ENCODE measurements around the gene NECTIN4. TPM values are rescaled to one million over a fixed set of nuclear protein-coding genes. Genes with fewer than 3 reads are reported as not detected.

Gene NECTIN4
- total RNA-seq, 1 donor, result 1.4 TPM

GRCh38 chr1:161094481-161094880, 5.1 kb upstream of the NECTIN4 start:
- H3K27me3 ChIP-seq (ENCODE audit: insufficient read depth, low read length), result no peaks in the 10 kb centered on the region
- H3K9me3 ChIP-seq (ENCODE audit: low read depth, low read length), result no peaks in the 10 kb centered on the region
- H3K4me1 ChIP-seq (ENCODE audit: insufficient read depth, low read length), result peaks cover 34% of the 10 kb centered on the region
- H3K4me3 ChIP-seq (ENCODE audit: low read length), result no peak overlapping the region

DNA sequence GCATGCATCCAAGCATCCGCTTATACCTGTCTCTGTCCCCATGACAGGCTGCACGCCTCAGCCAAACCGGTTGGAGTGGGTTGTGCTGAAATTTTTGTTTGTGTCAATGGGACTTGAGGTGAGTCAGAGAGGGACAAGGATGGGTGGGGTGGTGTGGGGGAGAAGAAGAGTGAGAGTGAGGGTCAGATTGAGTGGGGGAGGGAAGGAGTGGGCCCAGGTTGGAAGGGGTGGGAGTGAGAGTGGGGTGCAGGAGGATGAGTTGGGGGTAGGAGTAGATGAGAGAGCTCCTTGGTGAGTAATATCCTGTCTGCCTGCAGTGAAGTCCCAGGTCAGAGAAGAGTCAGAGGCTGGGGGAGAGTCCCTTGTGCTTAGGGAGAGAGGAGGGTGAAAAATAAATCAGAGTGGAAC, 3.3 kb upstream of the NECTIN4 start:
- Histone ChIP-seq H3K27me3 (ENCODE audit: insufficient read depth, low read length) (no peaks in the 10 kb centered on the region), H3K4me3 (ENCODE audit: low read length) (no peak overlapping the region), H3K9me3 (ENCODE audit: low read depth, low read length) (no peaks in the 10 kb centered on the region), H3K4me1 (ENCODE audit: insufficient read depth, low read length) (peaks cover 34% of the 10 kb centered on the region)

DNA sequence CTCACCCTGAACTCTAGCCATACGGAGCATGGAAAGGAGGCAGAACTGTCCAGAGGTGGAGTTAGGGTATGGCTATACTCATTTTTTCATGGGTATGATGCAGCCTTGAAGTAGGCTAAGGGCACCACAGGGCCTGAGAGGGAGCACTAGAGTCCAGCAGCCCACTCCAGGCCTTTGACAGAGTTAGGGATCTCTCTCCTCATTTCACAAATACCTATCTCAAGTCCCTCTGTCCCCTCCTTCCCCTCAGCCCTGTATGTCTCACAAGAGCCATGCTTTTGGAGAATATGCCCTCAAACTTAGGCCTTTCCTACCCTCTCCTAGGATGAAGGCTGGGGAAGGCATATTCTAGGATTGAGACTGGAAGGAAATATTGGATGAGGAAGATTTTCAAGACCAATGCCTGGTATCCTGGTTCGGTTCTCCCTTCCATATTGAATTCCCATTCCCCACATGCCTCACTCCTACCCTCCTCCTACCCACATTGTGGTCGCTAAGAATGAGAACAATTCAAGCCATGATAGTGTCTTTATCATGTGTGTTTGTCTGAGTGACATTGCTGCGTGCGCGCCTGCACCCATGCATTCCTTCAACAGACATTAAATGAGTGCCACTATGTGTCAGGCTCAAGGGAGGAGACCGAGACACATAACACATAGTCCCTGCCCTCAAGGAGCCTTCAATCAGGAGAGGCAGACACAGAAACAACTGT, 2.6 kb upstream of the NECTIN4 start:
- Histone ChIP-seq H3K4me3 (ENCODE audit: low read length) (no peak overlapping the region), H3K4me1 (ENCODE audit: insufficient read depth, low read length) (peaks cover 27% of the 10 kb centered on the region), H3K27me3 (ENCODE audit: insufficient read depth, low read length) (no peaks in the 10 kb centered on the region), H3K9me3 (ENCODE audit: low read depth, low read length) (no peaks in the 10 kb centered on the region)

DNA sequence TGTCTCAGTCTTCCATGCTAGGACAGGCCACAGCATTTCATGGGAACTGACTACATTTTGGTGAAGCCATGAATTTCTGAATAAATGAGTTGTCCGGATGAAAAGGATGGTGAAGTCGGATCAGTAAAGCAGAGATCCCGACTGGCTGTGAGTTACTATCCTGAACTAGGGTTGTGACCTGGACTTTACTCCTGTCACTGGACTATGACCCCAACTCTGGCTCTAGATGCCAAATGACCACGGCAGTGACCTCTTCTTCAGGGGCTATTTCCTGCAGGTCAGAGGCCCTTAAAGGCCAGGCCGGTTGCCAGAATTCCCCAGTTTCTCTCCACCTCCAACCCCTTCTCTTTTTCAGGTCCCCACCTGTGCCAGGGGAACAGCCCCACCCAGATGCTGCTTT, 1.7 kb upstream of the NECTIN4 start:
- Histone ChIP-seq H3K9me3 (ENCODE audit: low read depth, low read length) (no peaks in the 10 kb centered on the region), H3K4me1 (ENCODE audit: insufficient read depth, low read length) (peaks cover 18% of the 10 kb centered on the region), H3K27me3 (ENCODE audit: insufficient read depth, low read length) (no peaks in the 10 kb centered on the region), H3K4me3 (ENCODE audit: low read length) (no peak overlapping the region)

DNA sequence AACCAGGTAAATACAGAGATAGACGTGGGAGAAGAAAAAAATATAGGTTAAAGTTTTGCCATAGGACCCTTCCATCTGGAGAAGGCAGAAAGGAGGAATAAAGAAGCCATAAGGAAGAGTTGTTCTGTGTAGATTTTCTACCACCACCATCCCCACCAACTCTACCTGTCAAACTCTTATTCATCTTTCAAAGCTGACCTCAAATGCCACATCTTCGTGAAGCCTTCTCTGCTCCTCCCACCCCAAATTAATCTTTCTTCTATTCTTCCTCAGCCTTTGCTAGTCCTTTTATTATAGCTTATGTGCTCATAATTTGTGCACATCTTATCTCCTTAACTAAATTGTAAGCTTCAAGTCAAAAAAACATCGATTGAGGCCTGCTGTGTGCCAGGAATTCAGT, 1.3 kb upstream of the NECTIN4 start:
- H3K27me3 ChIP-seq (ENCODE audit: insufficient read depth, low read length), result no peaks in the 10 kb centered on the region
- peaks cover 14% of the 10 kb centered on the region for H3K4me1 ChIP-seq (ENCODE audit: insufficient read depth, low read length)
- no peak overlapping the region for H3K4me3 ChIP-seq (ENCODE audit: low read length)
- H3K9me3 ChIP-seq (ENCODE audit: low read depth, low read length), result no peaks in the 10 kb centered on the region

DNA sequence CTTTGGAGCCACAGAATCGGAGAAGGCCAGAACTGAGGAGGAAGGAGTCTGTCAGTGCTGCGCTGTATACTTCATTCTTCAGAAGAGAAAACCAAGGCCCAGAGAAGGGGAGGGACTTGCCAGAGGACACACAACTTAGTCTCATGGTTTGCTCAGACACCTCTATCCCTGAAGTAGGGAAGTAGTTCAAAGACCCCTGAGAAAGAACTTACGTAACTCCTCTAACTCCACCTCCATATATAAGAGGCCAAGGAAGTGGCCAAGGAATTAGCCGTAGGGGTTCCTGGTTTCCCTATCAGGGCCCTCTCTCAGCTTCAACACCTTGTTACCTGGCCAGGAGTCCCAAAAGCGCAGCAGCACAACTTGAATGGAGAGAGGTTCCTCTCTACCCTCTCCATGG, 580 bp upstream of the NECTIN4 start:
- H3K9me3 ChIP-seq (ENCODE audit: low read depth, low read length), result no peaks in the 10 kb centered on the region
- no peak overlapping the region for H3K4me3 ChIP-seq (ENCODE audit: low read length)
- no peaks in the 10 kb centered on the region for H3K27me3 ChIP-seq (ENCODE audit: insufficient read depth, low read length)
- H3K4me1 ChIP-seq (ENCODE audit: insufficient read depth, low read length), result peaks cover 13% of the 10 kb centered on the region

DNA sequence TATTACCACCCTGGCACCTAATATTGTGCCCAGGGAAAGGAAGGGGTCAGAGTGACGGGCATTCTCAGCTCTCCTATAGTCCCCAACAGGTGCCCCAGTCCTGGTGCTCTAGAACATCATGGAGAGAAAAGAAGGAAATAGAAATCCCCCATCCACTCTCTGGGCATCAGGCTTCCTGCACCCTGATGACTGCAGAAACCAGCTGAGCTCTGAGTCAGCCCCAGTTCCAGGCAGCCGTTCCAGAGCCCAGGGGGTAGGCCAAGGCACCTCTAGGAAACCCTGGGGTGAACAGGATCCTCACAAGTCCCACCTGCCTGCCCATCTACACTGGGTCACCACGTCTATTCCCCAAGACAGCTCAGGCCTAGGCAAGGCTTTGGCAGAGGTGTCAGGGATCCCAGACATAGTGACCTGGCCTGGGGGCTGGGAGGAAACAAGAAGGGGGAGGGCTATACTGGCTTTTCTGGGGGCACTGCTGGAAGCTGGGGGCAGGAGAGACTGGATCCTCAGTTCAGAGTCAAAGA, 709 bp downstream of the NECTIN4 start:
- Histone ChIP-seq H3K27me3 (ENCODE audit: insufficient read depth, low read length) (no peaks in the 10 kb centered on the region), H3K9me3 (ENCODE audit: low read depth, low read length) (no peaks in the 10 kb centered on the region), H3K4me1 (ENCODE audit: insufficient read depth, low read length) (peaks cover 22% of the 10 kb centered on the region), H3K4me3 (ENCODE audit: low read length) (no peak overlapping the region)

DNA sequence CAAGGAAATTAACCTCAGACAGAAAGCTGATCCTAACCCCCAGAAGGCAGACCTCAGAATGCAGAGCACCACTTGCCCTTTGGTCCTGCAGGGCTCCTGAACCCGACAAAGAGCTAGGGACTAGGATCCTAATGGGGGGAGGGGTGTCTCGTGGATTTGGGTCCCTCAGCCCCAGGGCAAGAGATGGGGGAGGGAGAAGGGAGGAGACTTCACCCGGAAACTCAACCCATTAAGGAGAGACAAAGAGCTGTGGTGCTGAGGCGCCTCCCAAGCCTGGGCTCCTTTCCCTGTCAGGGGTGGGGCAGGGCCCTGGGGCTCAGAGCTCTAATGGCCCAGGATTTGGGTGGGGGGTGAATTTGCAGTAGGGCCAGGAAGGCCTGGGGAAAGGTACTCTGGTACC, 2.9 kb downstream of the NECTIN4 start:
- Histone ChIP-seq H3K27me3 (ENCODE audit: insufficient read depth, low read length) (no peaks in the 10 kb centered on the region), H3K4me3 (ENCODE audit: low read length) (no peak overlapping the region), H3K4me1 (ENCODE audit: insufficient read depth, low read length) (peaks cover 38% of the 10 kb centered on the region), H3K9me3 (ENCODE audit: low read depth, low read length) (no peaks in the 10 kb centered on the region)

- no peak overlapping the region for H3K4me3 ChIP-seq (ENCODE audit: low read length)
- H3K4me1 ChIP-seq (ENCODE audit: insufficient read depth, low read length), result peaks cover 50% of the 10 kb centered on the region
- no peaks in the 10 kb centered on the region for H3K9me3 ChIP-seq (ENCODE audit: low read depth, low read length)
- no peaks in the 10 kb centered on the region for H3K27me3 ChIP-seq (ENCODE audit: insufficient read depth, low read length)
These were observed 4.2 kb downstream of the NECTIN4 start for GRCh38 chr1:161085165-161085564.

- Histone ChIP-seq H3K9me3 (ENCODE audit: low read depth, low read length) (no peaks in the 10 kb centered on the region), H3K4me1 (ENCODE audit: insufficient read depth, low read length) (peaks cover 53% of the 10 kb centered on the region), H3K27me3 (ENCODE audit: insufficient read depth, low read length) (no peaks in the 10 kb centered on the region), H3K4me3 (ENCODE audit: low read length) (no peak overlapping the region)
These were observed 4.8 kb downstream of the NECTIN4 start for GRCh38 chr1:161084597-161084988.

DNA sequence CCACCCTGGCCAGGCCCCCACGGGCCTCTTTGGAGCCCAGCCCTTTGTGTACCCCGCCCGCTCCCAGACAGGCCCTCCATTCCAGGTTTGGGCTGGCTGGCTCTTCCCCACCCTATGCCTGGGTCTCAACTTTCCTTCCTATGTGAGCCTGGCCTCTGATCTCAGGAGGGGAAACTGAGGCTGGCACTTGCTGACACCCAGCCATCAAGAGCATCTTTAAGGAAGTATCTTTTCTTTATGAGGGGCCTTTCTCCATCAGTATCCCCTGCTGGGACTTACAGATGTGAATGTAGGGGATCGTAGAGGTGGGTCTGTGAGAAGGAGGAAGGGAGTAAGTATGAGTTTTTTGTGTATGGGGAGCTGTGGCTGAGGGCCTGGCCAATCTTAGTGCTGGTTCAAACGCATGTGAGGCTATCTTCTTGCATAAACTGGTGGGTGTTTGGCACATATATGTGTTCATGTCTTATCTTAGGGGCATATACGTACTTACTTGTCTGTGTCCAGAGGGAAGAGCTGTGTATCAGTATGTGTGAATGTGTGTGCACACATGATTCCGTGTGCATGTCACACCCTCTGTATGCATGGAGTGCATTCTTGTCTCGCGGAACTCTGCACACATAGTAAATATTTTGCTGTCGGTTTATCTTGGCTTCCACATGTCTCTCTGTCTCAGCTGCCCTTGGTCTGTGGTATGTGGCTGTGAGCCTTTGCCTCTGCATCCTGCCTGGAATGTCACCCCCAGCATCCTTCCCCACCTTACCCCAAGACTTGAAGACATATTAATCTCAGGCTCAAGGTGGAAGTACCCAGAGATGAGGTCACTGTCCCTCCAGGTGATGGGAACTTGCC, 5.4 kb downstream of the NECTIN4 start:
- Histone ChIP-seq H3K27me3 (ENCODE audit: insufficient read depth, low read length) (no peaks in the 10 kb centered on the region), H3K4me3 (ENCODE audit: low read length) (no peak overlapping the region), H3K9me3 (ENCODE audit: low read depth, low read length) (no peaks in the 10 kb centered on the region), H3K4me1 (ENCODE audit: insufficient read depth, low read length) (peaks cover 50% of the 10 kb centered on the region)

DNA sequence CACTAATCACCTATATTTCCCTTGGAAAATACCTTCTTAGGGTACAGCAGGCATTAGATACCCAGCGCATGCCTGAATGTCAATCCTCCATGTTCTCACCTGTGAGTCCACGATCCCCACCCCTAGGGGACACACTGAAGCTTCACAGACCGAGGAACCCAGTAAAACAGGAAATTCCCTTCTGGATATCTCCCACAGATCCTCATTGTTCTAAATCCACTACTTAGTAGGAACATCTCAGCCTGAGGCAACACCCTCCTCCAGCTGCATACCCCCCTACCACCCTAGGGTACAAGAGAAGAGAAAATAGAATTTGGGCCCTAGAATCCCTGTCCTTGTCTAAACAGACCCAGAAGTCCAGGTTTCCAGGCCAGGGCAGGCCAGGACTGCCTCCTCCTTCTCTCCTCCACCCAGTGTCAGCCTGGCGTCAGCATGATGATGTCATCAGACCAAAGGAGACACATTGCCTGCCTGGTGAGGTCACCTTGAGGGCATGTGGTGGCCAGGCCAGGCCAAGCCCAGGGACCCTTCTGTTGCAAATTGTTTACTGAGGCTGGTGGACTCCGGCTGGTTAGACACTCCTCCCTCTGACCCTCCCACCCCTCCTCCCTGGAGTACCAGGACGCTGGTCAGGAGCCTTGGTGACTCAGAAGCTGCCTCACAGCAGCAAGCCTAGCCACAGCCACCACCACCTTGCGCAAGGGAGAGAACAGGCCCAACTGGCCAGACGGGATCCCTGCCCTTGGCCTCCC, 6.2 kb downstream of the NECTIN4 start:
- H3K9me3 ChIP-seq (ENCODE audit: low read depth, low read length), result no peaks in the 10 kb centered on the region
- no peaks in the 10 kb centered on the region for H3K27me3 ChIP-seq (ENCODE audit: insufficient read depth, low read length)
- H3K4me1 ChIP-seq (ENCODE audit: insufficient read depth, low read length), result peaks cover 42% of the 10 kb centered on the region
- no peak overlapping the region for H3K4me3 ChIP-seq (ENCODE audit: low read length)

DNA sequence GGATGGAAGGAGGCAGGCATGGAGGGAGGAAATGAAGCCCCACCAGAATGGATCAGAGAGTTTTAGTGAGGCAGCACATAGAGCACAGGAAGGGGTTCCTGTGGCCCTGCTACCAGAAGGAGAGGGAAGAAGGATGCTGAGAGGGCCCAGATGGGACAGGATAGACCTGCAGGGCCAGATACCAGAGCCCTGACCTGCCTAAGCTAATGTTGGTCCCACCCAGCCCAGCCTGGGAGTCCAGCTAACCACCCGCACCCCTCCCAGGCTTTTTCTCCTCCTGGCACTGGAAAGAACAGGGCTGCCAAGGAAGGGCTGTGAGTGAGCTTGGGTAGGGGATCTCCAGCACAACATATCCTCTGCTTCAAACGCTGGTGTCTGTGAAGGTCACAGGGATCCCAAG, 6.9 kb downstream of the NECTIN4 start:
- no peaks in the 10 kb centered on the region for H3K27me3 ChIP-seq (ENCODE audit: insufficient read depth, low read length)
- H3K4me3 ChIP-seq (ENCODE audit: low read length), result no peak overlapping the region
- no peaks in the 10 kb centered on the region for H3K9me3 ChIP-seq (ENCODE audit: low read depth, low read length)
- peaks cover 40% of the 10 kb centered on the region for H3K4me1 ChIP-seq (ENCODE audit: insufficient read depth, low read length)

GRCh38 chr1:161081519-161081918, 7.8 kb downstream of the NECTIN4 start:
- no peak overlapping the region for H3K4me3 ChIP-seq (ENCODE audit: low read length)
- no peaks in the 10 kb centered on the region for H3K27me3 ChIP-seq (ENCODE audit: insufficient read depth, low read length)
- H3K4me1 ChIP-seq (ENCODE audit: insufficient read depth, low read length), result peaks cover 40% of the 10 kb centered on the region
- no peaks in the 10 kb centered on the region for H3K9me3 ChIP-seq (ENCODE audit: low read depth, low read length)

Data from mononuclear cell (primary cell).